Uterus (tissue), 2 donors: ENCODE data around the gene NHLRC2.

Experiments
- CTCF ChIP-seq, 4 experiments: fragments of 200-600 bp in 2 of 4; fragments of 450-650 bp in 2 of 4; sonication (generic) in 2 of 4; IDR thresholded peaks; one replicate each; pipeline ENCODE4 v1.5.1; 2016 to 2019; ENCODE audit warnings: antibody characterized with exemption in 4 of 4, mild to moderate bottlenecking in 2 of 4, moderate library complexity in 1 of 4
- POLR2A ChIP-seq, 2 donors: fragments of 450-650 bp; IDR thresholded peaks; one replicate each; pipeline ENCODE4 v1.6.1; 2016; ENCODE audit warnings: antibody characterized with exemption in 2 of 2, mild to moderate bottlenecking in 1 of 2, moderate library complexity in 1 of 2

GRCh38 chr10:113823389-113823788 is 31.1 kb upstream of the NHLRC2 start:
- no peak for TF ChIP-seq CTCF (IDR thresholded peaks at IDR 0.05)
- TF ChIP-seq POLR2A (IDR thresholded peaks at IDR 0.05): no peak
